HG03575 (cell line): Measurements from ENCODE around the gene KNL1.
A peak's percentile ranks its signal among the peaks of the same experiment; 100 is the strongest.
"Not testable (repeated sequence)": the region's sequence is repeated elsewhere in the genome, so short reads cannot be mapped to it uniquely, and the experiment has no call there.

Source experiments
- ATAC-seq: cut with Tn5 transposase; IDR thresholded peaks from one replicate; pipeline ENCODE4 v1.9.1; 2021; ENCODE audit not compliant: unreplicated experiment, insufficient number of reproducible peaks, low FRiP score; ENCODE audit errors: extremely low read depth

Gene KNL1

GRCh38 chr15:40647523-40647922 lies 53.5 kb downstream of the KNL1 start:
- no peak for ATAC-seq

- no peak for ATAC-seq
Observed at GRCh38 chr15:40650479-40650878, 56.4 kb downstream of the KNL1 start.

GRCh38 chr15:40660686-40661085 lies 66.6 kb downstream of the KNL1 start:
- ATAC-seq, result no peak

- ATAC-seq, result no peak
Observed at GRCh38 chr15:40664909-40665308, 70.9 kb downstream of the KNL1 start.

- not testable (repeated sequence) for ATAC-seq
Observed at GRCh38 chr15:40676290-40676689, 82.2 kb downstream of the KNL1 start.

GRCh38 chr15:40676906-40677305 lies 82.9 kb downstream of the KNL1 start:
- ATAC-seq, result not testable (repeated sequence)

GRCh38 chr15:40680151-40680550 lies 86.1 kb downstream of the KNL1 start:
- ATAC-seq, result no peak

- ATAC-seq, result not testable (repeated sequence)
Observed at GRCh38 chr15:40680959-40681358, 86.9 kb downstream of the KNL1 start.

GRCh38 chr15:40684381-40684780 lies 90.3 kb downstream of the KNL1 start:
- ATAC-seq, result no peak

GRCh38 chr15:40685376-40685775 lies 91.3 kb downstream of the KNL1 start:
- no peak for ATAC-seq

GRCh38 chr15:40688932-40689799 lies 95.1 kb downstream of the KNL1 start:
- ATAC-seq, result no peak

- ATAC-seq, result no peak
Observed at GRCh38 chr15:40691737-40692136, 97.7 kb downstream of the KNL1 start.

- no peak for ATAC-seq
Observed at GRCh38 chr15:40693904-40694687, 100.0 kb downstream of the KNL1 start.

- ATAC-seq, result peak; percentile 43
Observed at GRCh38 chr15:40694688-40695468, 100.8 kb downstream of the KNL1 start, which contains the start of gene RAD51. TSS of gene RAD51 (plus strand) at chr15:40695174. CDS start at chr15:40698759, 3,585 bp downstream.

GRCh38 chr15:40695469-40695890 lies 101.4 kb downstream of the KNL1 start:
- ATAC-seq, result no peak

GRCh38 chr15:40696228-40696627 lies 102.2 kb downstream of the KNL1 start:
- ATAC-seq, result no peak

GRCh38 chr15:40697916-40698315 lies 103.9 kb downstream of the KNL1 start:
- no peak for ATAC-seq

- no peak for ATAC-seq
Observed at GRCh38 chr15:40702077-40702476, 108.0 kb downstream of the KNL1 start.

- no peak for ATAC-seq
Observed at GRCh38 chr15:40706121-40706520, 112.1 kb downstream of the KNL1 start.
